Measurements from ENCODE around the gene HPN.

- TF ChIP-seq ZBTB4 (CRISPR knock-in tag; IDR thresholded peaks at IDR 0.05) (no peak), POLR2AphosphoS5 (IDR thresholded peaks at IDR 0.05; ENCODE audit: low read length) (no peak), RELA (IDR thresholded peaks at IDR 0.05; ENCODE audit: borderline replicate concordance, partially characterized antibody) (no peak), CTCF (IDR thresholded peaks at IDR 0.05 in 2 of 3, conservative IDR thresholded peaks at IDR 0.05 in 1 of 3; ENCODE audit: control insufficient read depth in 2 of 3, extremely low read depth in 1 of 3, insufficient read depth in 1 of 3, low read depth in 3 of 3, low read length in 3 of 3) (no peak), BMI1 (IDR thresholded peaks at IDR 0.05; ENCODE audit: borderline replicate concordance) (no peak)
These were observed 39.7 kb downstream of the HPN start for GRCh38 chr19:35081201-35081600.
